ENCODE results near the gene CELF2. TPM values are rescaled to one million over a fixed set of nuclear protein-coding genes. Genes with fewer than 3 reads are reported as not detected.

The CELF2 gene
- total RNA-seq, 1 donor from 2014 or later = 29.3 TPM

GRCh38 chr10:11004144-11005077, 13.3 kb upstream of the CELF2 start:
- DNase-seq = no peak

DNA sequence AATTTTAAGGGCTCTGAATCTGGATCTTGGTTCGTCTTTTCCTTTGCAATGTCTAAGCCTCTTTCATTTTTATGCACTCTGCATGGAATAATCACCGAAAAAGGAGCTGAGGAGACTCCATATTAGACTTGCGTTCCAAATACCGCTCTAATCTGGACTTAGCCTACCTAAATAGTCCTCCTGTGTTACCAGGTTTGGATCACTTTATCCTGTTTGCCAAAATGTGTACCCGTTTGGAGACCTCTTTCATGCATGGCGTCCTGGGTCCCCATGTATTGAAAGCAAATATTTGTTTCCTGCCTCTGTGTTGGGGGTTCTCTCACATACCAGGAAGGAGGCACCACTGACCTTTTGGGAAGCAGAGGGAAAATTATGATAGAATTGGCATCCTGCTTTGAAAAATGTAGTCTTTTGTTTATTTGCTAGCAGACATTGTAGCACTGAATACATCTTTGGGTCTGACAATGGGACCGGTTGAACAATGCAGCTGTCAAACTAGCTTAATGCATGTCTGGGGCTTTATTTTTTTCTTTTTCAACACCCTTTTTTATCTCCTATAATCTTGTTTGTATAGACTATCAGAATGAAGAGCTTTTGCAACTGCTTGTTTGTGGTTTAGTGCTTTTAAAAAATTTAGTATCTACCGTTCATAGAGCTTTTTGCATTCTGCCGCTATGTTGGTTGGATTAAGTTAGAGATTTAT, 11.8 kb upstream of the CELF2 start:
- no peak for DNase-seq

- no peak for DNase-seq
Measured at GRCh38 chr10:11006428-11006825, 11.2 kb upstream of the CELF2 start.

- no peak for DNase-seq
Measured at GRCh38 chr10:11007476-11008020, 10.1 kb upstream of the CELF2 start.

DNA sequence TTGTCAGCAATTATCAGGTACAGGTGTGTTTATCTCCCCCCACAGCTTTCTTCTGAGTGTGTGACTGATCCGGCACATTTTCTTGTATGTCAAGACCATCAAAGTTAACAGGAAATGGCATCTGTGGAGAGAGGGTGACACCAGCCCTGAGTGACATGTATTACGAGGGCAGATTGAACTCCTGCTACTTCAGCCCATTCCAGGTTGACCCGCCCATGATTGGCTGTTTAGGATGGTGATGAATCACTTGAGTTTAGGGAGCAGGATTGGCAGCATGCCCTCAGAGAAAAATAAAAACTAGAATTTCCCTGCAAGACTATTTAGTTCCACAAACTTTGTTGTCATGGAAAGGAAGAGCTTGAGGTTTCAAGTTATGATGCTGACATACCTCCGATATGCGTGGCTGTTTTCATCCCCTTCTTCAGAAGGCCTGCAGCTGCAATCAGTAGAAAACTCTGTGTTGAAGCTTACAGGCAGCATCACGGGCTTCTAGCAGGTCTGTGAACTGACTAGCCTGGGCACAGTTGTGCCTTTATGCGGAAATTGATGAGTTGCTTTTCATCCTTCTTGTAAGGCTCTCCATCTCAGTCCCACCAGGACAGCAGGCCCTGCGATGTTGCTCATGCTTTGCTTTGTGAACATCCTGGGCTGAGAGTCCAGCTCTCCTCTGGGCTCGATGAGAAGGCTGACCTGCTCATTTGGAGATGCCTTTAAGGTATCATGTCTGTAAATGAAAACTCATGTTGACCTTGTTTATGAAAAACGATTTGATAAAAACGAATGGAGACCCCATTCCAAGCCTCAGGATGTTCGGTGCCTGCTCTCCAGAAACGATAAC, 8.0 kb upstream of the CELF2 start:
- no peak for DNase-seq

GRCh38 chr10:11010582-11010981, 7.1 kb upstream of the CELF2 start:
- DNase-seq = no peak

- no peak for DNase-seq
Measured at GRCh38 chr10:11011436-11011835, 6.2 kb upstream of the CELF2 start.

DNA sequence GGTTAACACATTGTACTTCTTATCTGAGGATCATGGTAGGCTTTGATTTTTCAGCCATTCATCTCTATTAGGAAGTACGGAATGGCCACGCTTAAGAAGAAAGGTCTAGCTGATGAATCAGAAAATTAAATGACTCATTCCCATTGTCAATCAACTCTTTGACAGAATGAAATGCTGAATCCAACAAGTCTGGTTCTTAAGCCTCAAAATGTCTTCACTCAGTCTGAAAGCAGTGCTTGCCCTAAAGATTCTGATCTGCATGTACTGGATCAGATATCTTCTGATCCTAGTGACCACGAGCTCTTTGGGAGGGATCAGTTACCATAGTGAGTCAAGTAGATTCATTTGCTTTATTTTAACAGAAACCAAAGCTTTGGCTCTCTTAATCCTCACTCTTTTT, 5.7 kb upstream of the CELF2 start:
- no peak for DNase-seq

DNA sequence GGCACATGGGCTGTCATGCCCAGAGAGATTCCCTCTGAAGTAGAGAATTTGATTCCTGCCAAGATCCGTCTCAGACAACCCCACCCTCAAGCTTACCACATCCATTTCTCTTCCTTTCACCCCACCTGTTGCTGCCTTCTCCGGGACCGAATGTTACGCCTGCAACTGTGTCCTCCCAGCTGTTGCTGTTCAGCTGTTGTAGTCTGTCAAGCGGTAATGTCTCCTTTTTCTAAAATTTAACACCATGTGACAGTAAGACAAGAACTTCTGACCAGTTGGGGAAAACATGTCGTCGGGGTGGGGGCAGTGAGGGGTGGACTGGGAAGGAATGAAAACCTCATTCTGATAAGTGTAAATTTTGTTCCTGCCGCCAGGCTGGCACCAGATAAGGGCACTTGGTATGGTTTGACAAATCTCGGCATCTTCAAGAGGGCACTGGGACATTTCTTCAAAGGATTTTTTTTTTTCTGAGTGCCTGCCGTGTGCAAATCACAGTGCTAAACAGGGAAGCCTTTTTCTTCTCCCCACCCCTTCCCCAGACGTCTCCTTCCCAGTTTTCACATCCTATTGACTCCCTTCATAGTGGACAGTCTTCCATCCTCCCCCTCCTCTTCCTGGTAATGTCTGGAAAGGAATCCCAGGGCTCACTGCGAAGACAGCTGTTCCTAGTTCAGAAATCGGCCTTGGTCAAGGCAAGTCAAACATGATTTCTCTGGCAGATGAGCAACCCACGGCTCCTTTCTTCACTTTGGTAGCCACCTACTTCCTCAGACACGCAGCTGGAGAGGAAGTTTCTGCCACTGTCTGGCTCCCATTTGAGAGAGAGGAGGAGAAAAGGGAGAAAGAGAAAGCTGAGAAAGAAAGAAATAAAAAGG, 5.0 kb upstream of the CELF2 start:
- peak; percentile 52 for DNase-seq

DNA sequence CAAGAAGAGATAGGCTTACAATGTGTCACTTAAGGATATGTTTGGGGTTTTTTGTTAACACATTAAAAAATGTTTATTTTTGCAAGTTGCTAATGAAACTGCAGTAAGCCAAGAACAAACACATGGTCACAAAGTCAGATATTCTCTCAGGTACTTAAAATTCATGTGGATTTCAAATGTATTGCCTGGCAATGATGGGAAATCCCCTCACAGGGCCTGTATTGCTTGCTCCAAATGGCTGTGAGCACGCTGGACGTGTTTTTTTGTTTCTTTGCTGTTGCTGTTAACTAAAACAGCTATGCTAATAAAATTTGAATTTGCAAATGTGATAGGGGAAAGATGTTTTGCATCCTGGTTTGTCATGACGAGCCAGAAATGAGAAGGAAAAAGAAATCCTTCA, 3.8 kb upstream of the CELF2 start:
- no peak for DNase-seq

- DNase-seq = peak; percentile 77
Measured at GRCh38 chr10:11014671-11015445, 2.8 kb upstream of the CELF2 start.

DNA sequence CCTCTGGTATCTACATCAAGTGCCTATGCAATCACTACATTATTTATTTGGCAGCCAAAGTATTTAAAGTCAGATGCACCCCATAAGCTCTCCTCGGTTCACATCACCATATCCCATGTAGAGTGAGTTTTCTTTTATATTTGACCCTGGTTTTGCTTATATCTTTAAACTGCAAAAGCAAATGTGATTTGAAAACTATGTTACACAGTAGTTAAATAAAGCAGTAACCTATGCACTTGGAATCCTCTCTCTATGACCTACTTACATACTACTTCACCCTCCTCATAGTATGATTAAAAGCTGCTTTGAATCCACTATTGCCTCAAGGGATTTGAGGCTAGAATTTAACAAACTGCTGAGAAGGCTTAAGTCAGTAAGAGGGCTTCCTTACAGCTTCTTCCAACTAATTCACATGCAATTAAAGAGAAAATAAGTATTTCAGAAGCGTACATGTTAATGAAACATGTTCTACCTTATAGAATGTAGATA, 2.2 kb upstream of the CELF2 start:
- no peak for DNase-seq

GRCh38 chr10:11017000-11017569, 587 bp upstream of the CELF2 start:
- DNase-seq = no peak

- no peak for DNase-seq
Measured at GRCh38 chr10:11018432-11018841, 765 bp downstream of the CELF2 start.

DNA sequence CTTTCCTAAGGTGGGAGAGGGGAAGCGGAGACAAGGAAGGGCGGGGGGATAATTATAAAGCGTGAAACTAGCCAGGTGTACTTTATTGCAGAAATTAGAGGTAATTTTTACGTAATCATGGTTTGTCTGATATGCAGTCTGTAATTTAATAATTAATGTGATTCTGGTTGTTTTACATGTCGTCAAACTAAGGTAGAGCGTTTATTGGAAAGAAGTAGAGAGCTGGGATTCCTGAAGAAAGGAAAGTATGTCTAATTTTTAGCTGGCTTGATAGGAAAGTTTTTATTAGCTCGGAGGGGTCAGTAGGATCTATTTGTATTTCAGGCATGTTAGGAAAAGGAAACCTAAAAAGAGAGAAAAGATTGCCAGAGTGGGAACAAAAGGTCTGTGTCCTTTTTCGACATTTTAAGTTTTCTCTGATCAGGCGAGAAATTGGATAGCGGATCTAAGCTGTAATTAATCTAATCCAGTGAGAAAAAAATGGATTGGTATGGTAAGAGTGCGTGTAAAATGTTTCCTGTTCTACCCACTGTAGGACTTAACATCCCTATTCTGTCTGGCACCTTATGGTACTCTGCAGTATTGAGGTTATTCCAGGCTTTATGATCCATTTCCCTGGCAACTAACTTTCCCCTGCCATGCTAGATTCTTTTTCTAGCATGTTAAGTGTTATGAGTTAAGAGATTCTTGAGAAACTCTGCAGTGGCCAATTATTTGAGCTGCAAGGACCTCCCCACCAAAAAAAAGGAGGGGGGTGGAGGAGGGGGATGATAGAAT, 1.4 kb downstream of the CELF2 start:
- no peak for DNase-seq

DNA sequence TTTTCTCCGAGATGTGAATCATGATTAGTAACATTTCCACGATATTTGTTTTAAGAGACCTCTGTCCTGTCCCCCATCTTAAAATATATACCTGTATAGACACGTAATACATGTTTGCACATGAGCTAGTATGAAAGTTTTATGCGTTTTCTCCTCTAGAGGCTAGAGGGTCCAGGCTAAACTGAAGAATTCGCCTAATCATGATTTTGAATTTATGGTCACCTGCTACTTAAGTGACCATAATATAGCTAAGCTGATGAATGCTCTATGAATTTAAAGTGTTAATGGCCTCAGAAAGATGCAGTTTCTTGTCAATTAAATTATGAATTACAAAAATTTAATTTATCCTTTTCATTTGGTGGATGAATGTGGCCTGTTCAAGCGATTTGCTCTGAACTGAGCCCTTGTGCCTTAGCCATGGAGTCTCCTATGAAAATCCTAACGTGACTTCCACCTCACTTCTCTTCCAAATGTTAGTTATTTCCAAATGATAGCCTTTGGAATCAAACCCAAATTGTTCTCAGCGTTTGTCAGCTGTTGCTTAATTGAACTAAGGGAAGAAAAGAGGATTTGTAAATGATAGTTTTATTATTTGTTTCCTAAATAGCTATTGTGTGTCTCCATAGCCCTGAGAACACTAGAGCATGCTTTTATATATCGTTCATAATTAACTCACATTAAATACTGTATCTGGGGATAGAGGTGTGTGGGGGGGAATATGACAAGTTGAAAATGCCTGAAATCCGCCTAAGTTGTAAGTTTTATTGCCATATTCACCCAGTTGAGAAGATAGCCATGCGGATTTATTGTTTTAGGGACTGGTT, 2.3 kb downstream of the CELF2 start:
- no peak for DNase-seq

GRCh38 chr10:11020548-11020942, 2.9 kb downstream of the CELF2 start:
- no peak for DNase-seq

DNA sequence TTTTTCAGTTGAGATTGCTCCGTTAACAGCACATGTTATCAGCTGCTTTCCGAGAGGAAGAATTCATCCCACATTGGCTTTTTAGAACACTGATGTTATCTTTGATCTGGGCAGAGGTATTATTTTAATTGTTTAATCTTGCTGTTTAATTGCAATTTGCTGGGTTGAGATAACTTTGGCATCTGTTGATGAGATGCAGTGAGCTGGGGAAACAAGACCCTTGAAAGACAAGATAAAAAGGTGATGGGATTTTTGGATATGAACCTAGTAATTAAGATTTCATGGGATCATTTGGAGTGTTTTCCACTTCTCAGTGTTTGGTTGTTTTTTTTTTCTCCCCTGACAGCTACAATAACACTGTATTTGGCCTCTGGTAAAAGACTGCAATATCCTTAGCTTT, 4.5 kb downstream of the CELF2 start:
- DNase-seq = no peak
